Stimulated activated CD4-positive, alpha-beta T cell treated with anti-CD3 and anti-CD28 coated beads, TNF-alpha, amount 100 ng/mL, for 48 hours (primary cell): Measurements from ENCODE around the gene PIP4K2A.

Experiments used
- DNase-seq, 3 donors: peaks; one replicate each; pipeline ENCODE4 v3.0.0-alpha.2; 2020; ENCODE audit warnings: low read depth in 3 of 3

Gene PIP4K2A

GRCh38 chr10:22638863-22639262, 75.5 kb downstream of the PIP4K2A start:
- DNase-seq, result no peak

- no peak for DNase-seq
Observed at GRCh38 chr10:22637491-22637890, 76.9 kb downstream of the PIP4K2A start.

- DNase-seq, result no peak
Observed at GRCh38 chr10:22635650-22636049, 78.7 kb downstream of the PIP4K2A start.

- no peak for DNase-seq
Observed at GRCh38 chr10:22634606-22635459, 79.5 kb downstream of the PIP4K2A start.

- no peak for DNase-seq
Observed at GRCh38 chr10:22634093-22634492, 80.3 kb downstream of the PIP4K2A start.

- no peak for DNase-seq
Observed at GRCh38 chr10:22633528-22633927, 80.8 kb downstream of the PIP4K2A start.

GRCh38 chr10:22633106-22633505, 81.3 kb downstream of the PIP4K2A start:
- no peak for DNase-seq

GRCh38 chr10:22631646-22632278, 82.6 kb downstream of the PIP4K2A start:
- DNase-seq, result no peak

- DNase-seq, result no peak
Observed at GRCh38 chr10:22631185-22631584, 83.2 kb downstream of the PIP4K2A start.

- peak in 1 of 3 donors; percentile 44 for DNase-seq
Observed at GRCh38 chr10:22630234-22631174, 83.9 kb downstream of the PIP4K2A start.

- no peak for DNase-seq
Observed at GRCh38 chr10:22629852-22630233, 84.5 kb downstream of the PIP4K2A start.

- no peak for DNase-seq
Observed at GRCh38 chr10:22629126-22629525, 85.3 kb downstream of the PIP4K2A start.

- no peak for DNase-seq
Observed at GRCh38 chr10:22628309-22628708, 86.1 kb downstream of the PIP4K2A start.

GRCh38 chr10:22626784-22627183, 87.6 kb downstream of the PIP4K2A start:
- no peak for DNase-seq

- no peak for DNase-seq
Observed at GRCh38 chr10:22625516-22626290, 88.7 kb downstream of the PIP4K2A start.

- no peak for DNase-seq
Observed at GRCh38 chr10:22624287-22624738, 90.1 kb downstream of the PIP4K2A start.

GRCh38 chr10:22623633-22624253, 90.6 kb downstream of the PIP4K2A start:
- no peak for DNase-seq

GRCh38 chr10:22622242-22622806, 92.1 kb downstream of the PIP4K2A start:
- no peak for DNase-seq

- DNase-seq, result no peak
Observed at GRCh38 chr10:22621726-22622125, 92.7 kb downstream of the PIP4K2A start.

- DNase-seq, result no peak
Observed at GRCh38 chr10:22620929-22621328, 93.4 kb downstream of the PIP4K2A start.
